ENCODE measurements around the gene SLCO4A1. TPM values are rescaled to one million over a fixed set of nuclear protein-coding genes. Genes with fewer than 3 reads are reported as not detected.

Gene SLCO4A1
- total and polyA plus RNA-seq, 2 donors (not counting 1 experiment from before 2014, with no cell fraction given), result 0.50 TPM; not detected in 1

DNA sequence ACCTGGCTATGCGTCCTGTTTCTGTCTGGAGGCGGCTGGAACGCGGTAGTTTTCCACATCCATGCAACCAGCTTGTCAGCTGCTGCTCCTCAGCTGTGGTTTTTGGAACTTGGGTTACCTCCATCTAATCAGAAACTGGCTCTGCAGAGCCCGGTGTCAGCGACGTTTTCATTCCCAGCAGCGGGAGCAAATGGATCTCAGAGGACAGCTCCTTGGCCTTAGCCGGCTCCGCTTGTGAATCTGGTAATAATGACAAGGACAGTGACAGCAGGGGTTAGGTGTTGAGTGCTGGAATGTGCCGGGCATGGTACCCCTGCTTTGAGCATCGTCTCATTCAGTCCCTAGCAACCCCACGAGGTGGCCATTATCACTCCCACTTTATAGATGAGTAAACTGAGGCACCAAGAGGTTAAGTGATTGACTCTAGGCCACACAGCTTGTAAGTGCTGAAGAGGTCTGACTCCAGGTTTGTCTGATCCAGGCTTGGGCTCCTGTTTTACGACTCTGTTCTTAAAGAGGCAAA, 1.3 kb downstream of the SLCO4A1 start:
- Histone ChIP-seq H3K4me1 (ENCODE audit: control insufficient read depth, extremely low read depth, insufficient read depth, low read length) (no peaks in the 10 kb centered on the region), H3K36me3 (ENCODE audit: control insufficient read depth, insufficient read depth, low read length) (no peaks in the 10 kb centered on the region), H3K9ac (ENCODE audit: insufficient read depth, low read length) (no peak overlapping the region), H3K79me2 (ENCODE audit: control insufficient read depth, insufficient read depth, low read length) (no peaks in the 10 kb centered on the region), H3K27ac (ENCODE audit: insufficient read depth, low read length) (no peak overlapping the region), H3K27me3 (ENCODE audit: control insufficient read depth, insufficient read depth, low read length) (peaks cover 4% of the 10 kb centered on the region), H3K4me3 (replicated peaks in 1 of 4; ENCODE audit: control extremely low read depth in 1 of 4, insufficient read depth in 1 of 4, low read depth in 3 of 4, low read length in 4 of 4) (peak overlapping the region in 3 of 4 experiments; percentile 43 to 47 (median 47)), H3K4me2 (ENCODE audit: extremely low read depth, insufficient read depth, low read length) (peak overlapping the region; percentile 89), H2AFZ (ENCODE audit: low read length) (no peak overlapping the region), H4K20me1 (ENCODE audit: control insufficient read depth, extremely low read depth, insufficient read depth, low read length) (peaks cover 2% of the 10 kb centered on the region), H3K9me3 (ENCODE audit: control insufficient read depth, insufficient read depth, low read depth, low read length) (no peaks in the 10 kb centered on the region)
- DNase-seq (ENCODE audit: low read depth in 2 of 2), result no peak
- TF ChIP-seq EZH2 (IDR thresholded peaks at IDR 0.05; ENCODE audit: low read length, missing control alignments), result no peak
- TF ChIP-seq, protein P1, sequence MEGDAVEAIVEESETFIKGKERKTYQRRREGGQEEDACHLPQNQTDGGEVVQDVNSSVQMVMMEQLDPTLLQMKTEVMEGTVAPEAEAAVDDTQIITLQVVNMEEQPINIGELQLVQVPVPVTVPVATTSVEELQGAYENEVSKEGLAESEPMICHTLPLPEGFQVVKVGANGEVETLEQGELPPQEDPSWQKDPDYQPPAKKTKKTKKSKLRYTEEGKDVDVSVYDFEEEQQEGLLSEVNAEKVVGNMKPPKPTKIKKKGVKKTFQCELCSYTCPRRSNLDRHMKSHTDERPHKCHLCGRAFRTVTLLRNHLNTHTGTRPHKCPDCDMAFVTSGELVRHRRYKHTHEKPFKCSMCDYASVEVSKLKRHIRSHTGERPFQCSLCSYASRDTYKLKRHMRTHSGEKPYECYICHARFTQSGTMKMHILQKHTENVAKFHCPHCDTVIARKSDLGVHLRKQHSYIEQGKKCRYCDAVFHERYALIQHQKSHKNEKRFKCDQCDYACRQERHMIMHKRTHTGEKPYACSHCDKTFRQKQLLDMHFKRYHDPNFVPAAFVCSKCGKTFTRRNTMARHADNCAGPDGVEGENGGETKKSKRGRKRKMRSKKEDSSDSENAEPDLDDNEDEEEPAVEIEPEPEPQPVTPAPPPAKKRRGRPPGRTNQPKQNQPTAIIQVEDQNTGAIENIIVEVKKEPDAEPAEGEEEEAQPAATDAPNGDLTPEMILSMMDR (conservative IDR thresholded peaks at IDR 0.05 in 1 of 2, IDR thresholded peaks at IDR 0.05 in 1 of 2; ENCODE audit: low read depth in 1 of 2, low read length in 2 of 2), result no peak

DNA sequence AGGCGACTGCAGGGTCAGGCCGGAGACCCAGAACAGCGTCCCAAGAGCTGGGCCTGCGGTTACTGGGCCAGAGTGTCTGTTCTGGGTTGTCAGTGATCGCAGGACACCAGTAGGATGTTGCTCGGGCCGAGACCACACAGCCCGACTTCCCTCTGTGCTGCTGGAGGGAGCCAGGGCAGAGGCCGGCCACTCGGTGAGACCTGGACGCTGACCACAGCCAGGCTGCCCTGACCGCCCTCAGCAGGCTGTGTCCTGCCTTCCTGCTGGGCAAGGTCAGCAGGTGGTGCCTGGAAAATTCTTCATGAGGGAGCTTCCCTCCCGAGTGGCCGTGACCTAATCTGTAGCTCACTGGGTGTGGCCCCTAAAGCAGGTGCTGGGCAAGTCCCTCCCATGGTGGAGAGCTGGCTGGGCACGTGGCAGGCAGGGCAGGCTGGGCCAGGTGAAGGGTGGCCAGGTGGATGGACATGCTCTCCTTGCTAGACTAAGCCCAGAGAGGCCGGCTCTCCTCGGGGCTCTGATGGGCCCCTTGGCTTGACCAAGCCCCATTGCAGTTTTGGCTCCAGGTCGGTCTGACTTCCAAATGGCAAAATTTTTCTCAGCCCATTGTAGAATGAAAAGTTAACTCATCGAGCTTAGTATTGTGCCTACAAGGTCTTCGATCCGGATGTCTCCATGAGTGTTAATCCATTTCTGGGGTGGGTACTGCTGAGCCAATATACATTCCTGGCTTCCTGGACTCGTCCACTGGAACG, 1.9 kb downstream of the SLCO4A1 start:
- H3K27ac ChIP-seq (ENCODE audit: insufficient read depth, low read length), result no peak overlapping the region
- H3K4me3 ChIP-seq (replicated peaks in 1 of 4; ENCODE audit: control extremely low read depth in 1 of 4, insufficient read depth in 1 of 4, low read depth in 3 of 4, low read length in 4 of 4), result no peak overlapping the region
- no peak for TF ChIP-seq EZH2 (IDR thresholded peaks at IDR 0.05; ENCODE audit: low read length, missing control alignments)
- TF ChIP-seq, protein P1 (conservative IDR thresholded peaks at IDR 0.05 in 1 of 2, IDR thresholded peaks at IDR 0.05 in 1 of 2; ENCODE audit: low read depth in 1 of 2, low read length in 2 of 2), result no peak
- peaks cover 4% of the 10 kb centered on the region for H3K27me3 ChIP-seq (ENCODE audit: control insufficient read depth, insufficient read depth, low read length)
- DNase-seq (ENCODE audit: low read depth in 2 of 2), result no peak
- H3K4me2 ChIP-seq (ENCODE audit: extremely low read depth, insufficient read depth, low read length), result no peak overlapping the region
- H2AFZ ChIP-seq (ENCODE audit: low read length), result no peak overlapping the region
- H3K9me3 ChIP-seq (ENCODE audit: control insufficient read depth, insufficient read depth, low read depth, low read length), result no peaks in the 10 kb centered on the region
- H3K79me2 ChIP-seq (ENCODE audit: control insufficient read depth, insufficient read depth, low read length), result no peaks in the 10 kb centered on the region
- H4K20me1 ChIP-seq (ENCODE audit: control insufficient read depth, extremely low read depth, insufficient read depth, low read length), result peaks cover 1% of the 10 kb centered on the region
- H3K4me1 ChIP-seq (ENCODE audit: control insufficient read depth, extremely low read depth, insufficient read depth, low read length), result no peaks in the 10 kb centered on the region
- H3K36me3 ChIP-seq (ENCODE audit: control insufficient read depth, insufficient read depth, low read length), result no peaks in the 10 kb centered on the region
- no peak overlapping the region for H3K9ac ChIP-seq (ENCODE audit: insufficient read depth, low read length)

DNA sequence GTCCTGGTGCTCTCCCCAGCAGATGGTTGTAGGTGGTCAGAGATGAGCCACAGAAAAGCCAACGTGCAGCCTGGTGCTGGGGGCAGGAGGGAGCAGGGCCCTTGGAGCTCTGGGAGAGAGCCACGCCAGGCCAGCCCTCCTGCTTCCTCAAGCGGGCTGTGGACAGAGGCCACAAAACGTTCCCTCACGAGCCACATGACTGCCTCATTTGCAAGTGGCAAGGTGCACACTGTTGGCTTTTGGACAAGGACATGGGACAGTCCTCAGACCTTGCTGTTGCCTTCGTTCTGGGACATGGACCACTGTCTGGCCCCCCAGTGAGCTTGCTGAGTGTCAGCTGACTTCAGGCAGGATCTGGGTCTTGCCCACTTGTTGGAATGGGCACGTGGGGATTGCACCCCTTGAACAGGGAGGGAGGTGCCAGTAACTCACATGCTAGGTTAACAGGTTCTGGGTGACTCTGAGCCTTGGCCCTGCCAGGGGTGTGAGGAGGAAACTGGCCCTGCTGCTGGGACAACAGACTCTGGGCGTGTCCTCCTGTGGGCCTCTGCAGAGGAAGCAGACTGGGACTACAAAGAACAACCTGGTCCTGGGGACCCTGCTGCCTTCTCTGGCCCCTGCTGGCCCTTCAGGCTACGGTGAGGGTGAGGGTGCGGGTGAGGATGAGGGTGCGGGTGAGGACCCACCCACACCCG, 2.6 kb downstream of the SLCO4A1 start:
- Histone ChIP-seq H3K9me3 (ENCODE audit: control insufficient read depth, insufficient read depth, low read depth, low read length) (no peaks in the 10 kb centered on the region), H2AFZ (ENCODE audit: low read length) (no peak overlapping the region), H3K4me1 (ENCODE audit: control insufficient read depth, extremely low read depth, insufficient read depth, low read length) (no peaks in the 10 kb centered on the region), H3K36me3 (ENCODE audit: control insufficient read depth, insufficient read depth, low read length) (no peaks in the 10 kb centered on the region), H3K79me2 (ENCODE audit: control insufficient read depth, insufficient read depth, low read length) (no peaks in the 10 kb centered on the region), H3K4me2 (ENCODE audit: extremely low read depth, insufficient read depth, low read length) (no peak overlapping the region), H3K4me3 (replicated peaks in 1 of 4; ENCODE audit: control extremely low read depth in 1 of 4, insufficient read depth in 1 of 4, low read depth in 3 of 4, low read length in 4 of 4) (no peak overlapping the region), H3K27ac (ENCODE audit: insufficient read depth, low read length) (no peak overlapping the region), H3K27me3 (ENCODE audit: control insufficient read depth, insufficient read depth, low read length) (peaks cover 4% of the 10 kb centered on the region), H3K9ac (ENCODE audit: insufficient read depth, low read length) (no peak overlapping the region), H4K20me1 (ENCODE audit: control insufficient read depth, extremely low read depth, insufficient read depth, low read length) (no peaks in the 10 kb centered on the region)
- TF ChIP-seq, protein P1 (conservative IDR thresholded peaks at IDR 0.05 in 1 of 2, IDR thresholded peaks at IDR 0.05 in 1 of 2; ENCODE audit: low read depth in 1 of 2, low read length in 2 of 2), result no peak
- no peak for TF ChIP-seq EZH2 (IDR thresholded peaks at IDR 0.05; ENCODE audit: low read length, missing control alignments)
- no peak for DNase-seq (ENCODE audit: low read depth in 2 of 2)

Data from fibroblast of lung (primary cell).